Panc1 (cell line): Measurements from ENCODE around the gene EID3. TPM values are rescaled to one million over a fixed set of nuclear protein-coding genes. Genes with fewer than 3 reads are reported as not detected.

Experiments used
- ATAC-seq: fragments of 200-7000 bp; cut with Tn5 transposase; 2 replicates; pipeline ENCODE4 v1.9.1; 2020; ENCODE audit warnings: mild to moderate bottlenecking, moderate library complexity
- BruUV-seq: library from RNA; stranded (reverse); fragments of 400-500 nt; replicated peaks from 2 replicates; lab custom pipeline; 2021; lab: Mats Ljungman, UMichigan
- CTCF ChIA-PET: fragments of 300-600 bp; sonication (Branson Sonifier 250); formaldehyde crosslinking; loops from one replicate; lab custom pipeline; 2022; ENCODE audit warnings: antibody characterized with exemption; lab: Charles Lee
- POLR2A ChIA-PET: fragments of 300-600 bp; sonication (Branson Sonifier 250); formaldehyde crosslinking; loops from one replicate; lab custom pipeline; 2022; ENCODE audit warnings: antibody characterized with exemption; lab: Charles Lee
- DNase-seq: peaks from one replicate; pipeline ENCODE4 v3.0.0-alpha.2; 2010; ENCODE audit warnings: low read depth, low spot score
- H3K27ac ChIP-seq: 2 replicates; pipeline ENCODE4 v1.5.1; 2011; ENCODE audit warnings: mild to moderate bottlenecking, low read length, inconsistent platforms
- H3K27me3 ChIP-seq: fragments of 200-500 bp; sonication (Bioruptor generic); 2 replicates; pipeline ENCODE4 v1.6.0; 2014; ENCODE audit warnings: low read length, inconsistent platforms; ENCODE audit not compliant: control insufficient read depth, insufficient read depth
- H3K36me3 ChIP-seq: fragments of 200-500 bp; sonication (Bioruptor generic); 2 replicates; pipeline ENCODE4 v1.5.1; 2014; ENCODE audit warnings: inconsistent platforms, mild to moderate bottlenecking, low read length, moderate library complexity; ENCODE audit not compliant: control insufficient read depth, insufficient read depth
- H3K4me1 ChIP-seq: 2 replicates; pipeline ENCODE4 v1.5.1; 2011; ENCODE audit warnings: inconsistent platforms, mild to moderate bottlenecking, low read length, moderate library complexity; ENCODE audit not compliant: control insufficient read depth, insufficient read depth
- H3K4me3 ChIP-seq, 2 experiments: 2 replicates each; pipeline ENCODE4 v1.5.1; 2011 to 2012; ENCODE audit warnings: low read depth in 2 of 2, low read length in 2 of 2, mild to moderate bottlenecking in 2 of 2, inconsistent platforms in 1 of 2, moderate library complexity in 1 of 2
- H3K9me3 ChIP-seq: fragments of 200-500 bp; sonication (Bioruptor generic); 2 replicates; pipeline ENCODE4 v1.5.1; 2014; ENCODE audit warnings: low read depth, mild to moderate bottlenecking, inconsistent platforms, low read length, moderate library complexity; ENCODE audit not compliant: control insufficient read depth, insufficient read depth
- POLR2AphosphoS5 ChIP-seq: IDR thresholded peaks from 2 replicates; pipeline ENCODE4 v1.6.1; 2012; ENCODE audit warnings: mild to moderate bottlenecking, low read depth, low read length, moderate library complexity
- SIN3A ChIP-seq: IDR thresholded peaks from 2 replicates; pipeline ENCODE4 v1.6.1; 2012; ENCODE audit warnings: low read depth, mild to moderate bottlenecking, low read length, moderate library complexity, borderline replicate concordance; ENCODE audit not compliant: insufficient read depth
- TCF7L2 ChIP-seq: IDR thresholded peaks from 2 replicates; pipeline ENCODE4 v1.6.1; 2011; ENCODE audit warnings: mild to moderate bottlenecking, low read depth, low read length, inconsistent platforms
- in situ Hi-C: cut with HindIII; loops from 2 replicates; pipeline ENCODE4 v1.10.0; 2016; ENCODE audit warnings: low sequenced_read_pairs, low pct_unique_long_range_greater_than_20kb
- intact Hi-C: fragments of 100-400 bp; cut with micrococcal nuclease; formaldehyde crosslinking; loops from one replicate; pipeline ENCODE4 v1.10.0; 2022; ENCODE audit not compliant: unreplicated experiment
- total RNA-seq: library from RNA; stranded (reverse); gene quantifications from one replicate; pipeline ENCODE4 v1.2.1, GENCODE V29; 2021; ENCODE audit not compliant: unreplicated experiment
- TF ChIP-seq, protein P1 (sequence below): fragments of 450-650 bp; IDR thresholded peaks from 2 replicates; pipeline ENCODE4 v1.5.1; 2017; ENCODE audit warnings: mild to moderate bottlenecking
- TF ChIP-seq, protein P2 (sequence below), 2 experiments: IDR thresholded peaks; 2 replicates each; pipeline ENCODE4 v1.6.1; 2011 to 2012; ENCODE audit warnings: low read depth in 2 of 2, control low read depth in 1 of 2, low read length in 1 of 2, mild to moderate bottlenecking in 1 of 2, moderate library complexity in 1 of 2; ENCODE audit not compliant: insufficient read depth in 1 of 2

EID3 gene
- total RNA-seq, 1 experiment from 2014 or later, result 18.5 TPM

GRCh38 chr12:104304261-104305009 is 896 bp downstream of the EID3 start:
- H3K36me3 ChIP-seq, result peaks cover 13% of the 10 kb centered on the region; the same call in 1 of the 2 replicates
- no TSS peak for BruUV-seq
- intact Hi-C loops (loop anchor here (5.0 to 10.0 kb wide), 2 partner anchors 82 to 170 kb away; partner anchors contain the start of gene NFYB), in situ Hi-C loops (loop anchor here (5.0 kb wide), 1 partner anchor 82 kb away; no protein-coding TSS in a partner anchor)
- 0 out of 2 replicates have a peak, but pooled peaks have one; percentile 51 for TF ChIP-seq SIN3A
- TF ChIP-seq, protein P1, sequence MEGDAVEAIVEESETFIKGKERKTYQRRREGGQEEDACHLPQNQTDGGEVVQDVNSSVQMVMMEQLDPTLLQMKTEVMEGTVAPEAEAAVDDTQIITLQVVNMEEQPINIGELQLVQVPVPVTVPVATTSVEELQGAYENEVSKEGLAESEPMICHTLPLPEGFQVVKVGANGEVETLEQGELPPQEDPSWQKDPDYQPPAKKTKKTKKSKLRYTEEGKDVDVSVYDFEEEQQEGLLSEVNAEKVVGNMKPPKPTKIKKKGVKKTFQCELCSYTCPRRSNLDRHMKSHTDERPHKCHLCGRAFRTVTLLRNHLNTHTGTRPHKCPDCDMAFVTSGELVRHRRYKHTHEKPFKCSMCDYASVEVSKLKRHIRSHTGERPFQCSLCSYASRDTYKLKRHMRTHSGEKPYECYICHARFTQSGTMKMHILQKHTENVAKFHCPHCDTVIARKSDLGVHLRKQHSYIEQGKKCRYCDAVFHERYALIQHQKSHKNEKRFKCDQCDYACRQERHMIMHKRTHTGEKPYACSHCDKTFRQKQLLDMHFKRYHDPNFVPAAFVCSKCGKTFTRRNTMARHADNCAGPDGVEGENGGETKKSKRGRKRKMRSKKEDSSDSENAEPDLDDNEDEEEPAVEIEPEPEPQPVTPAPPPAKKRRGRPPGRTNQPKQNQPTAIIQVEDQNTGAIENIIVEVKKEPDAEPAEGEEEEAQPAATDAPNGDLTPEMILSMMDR, result no peak
- ChIA-PET CTCF (no interaction called here), POLR2A (interaction anchor here (1.0 kb wide), 2 partner anchors 9 to 17 kb away, joined by 4 to 5 read pairs; no protein-coding TSS in a partner anchor)
- H3K4me1 ChIP-seq, result peaks cover 69% of the 10 kb centered on the region
- ATAC-seq, result no peak
- no peak for DNase-seq
- no peaks in the 10 kb centered on the region for H3K27me3 ChIP-seq
- H3K27ac ChIP-seq, result peak overlapping the region; percentile 96
- H3K4me3 ChIP-seq, result peak overlapping the region; percentile 57 to 73
- H3K9me3 ChIP-seq, result no peaks in the 10 kb centered on the region

DNA sequence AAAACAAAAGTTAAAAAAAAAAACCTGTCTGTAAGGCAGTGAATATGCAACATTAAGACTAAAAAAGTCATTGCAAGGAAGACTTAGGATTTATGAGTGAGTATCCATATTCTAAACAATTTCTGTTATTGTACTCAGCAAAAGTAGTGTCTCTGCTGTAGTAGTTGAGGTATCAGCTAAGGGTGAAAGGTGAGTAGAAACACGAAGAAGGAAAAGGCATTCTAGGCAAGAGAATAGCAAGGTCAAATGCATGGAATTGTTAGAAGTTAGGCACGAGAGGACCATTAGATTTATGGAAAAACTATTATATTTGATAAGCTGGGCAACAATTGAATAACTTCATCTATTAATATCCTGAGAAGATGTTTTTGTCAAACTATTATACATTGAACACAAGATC is 1.8 kb downstream of the EID3 start:
- POLR2A ChIA-PET, result no interaction called here
- DNase-seq (no peak), ATAC-seq (no peak)
- CTCF ChIA-PET, result no interaction called here
- Histone ChIP-seq H3K9me3 (no peaks in the 10 kb centered on the region), H3K27ac (peak overlapping the region; percentile 96), H3K36me3 (peaks cover 14% of the 10 kb centered on the region; the same call in 1 of the 2 replicates), H3K4me3 (peak overlapping the region; percentile 57 to 73), H3K4me1 (peaks cover 69% of the 10 kb centered on the region), H3K27me3 (no peaks in the 10 kb centered on the region)
- TF ChIP-seq TCF7L2 (no peak), POLR2AphosphoS5 (peak; percentile 62; the same call in 1 of the 2 replicates), SIN3A (no peak)
- TF ChIP-seq, protein P1, result no peak
- TF ChIP-seq, protein P2, sequence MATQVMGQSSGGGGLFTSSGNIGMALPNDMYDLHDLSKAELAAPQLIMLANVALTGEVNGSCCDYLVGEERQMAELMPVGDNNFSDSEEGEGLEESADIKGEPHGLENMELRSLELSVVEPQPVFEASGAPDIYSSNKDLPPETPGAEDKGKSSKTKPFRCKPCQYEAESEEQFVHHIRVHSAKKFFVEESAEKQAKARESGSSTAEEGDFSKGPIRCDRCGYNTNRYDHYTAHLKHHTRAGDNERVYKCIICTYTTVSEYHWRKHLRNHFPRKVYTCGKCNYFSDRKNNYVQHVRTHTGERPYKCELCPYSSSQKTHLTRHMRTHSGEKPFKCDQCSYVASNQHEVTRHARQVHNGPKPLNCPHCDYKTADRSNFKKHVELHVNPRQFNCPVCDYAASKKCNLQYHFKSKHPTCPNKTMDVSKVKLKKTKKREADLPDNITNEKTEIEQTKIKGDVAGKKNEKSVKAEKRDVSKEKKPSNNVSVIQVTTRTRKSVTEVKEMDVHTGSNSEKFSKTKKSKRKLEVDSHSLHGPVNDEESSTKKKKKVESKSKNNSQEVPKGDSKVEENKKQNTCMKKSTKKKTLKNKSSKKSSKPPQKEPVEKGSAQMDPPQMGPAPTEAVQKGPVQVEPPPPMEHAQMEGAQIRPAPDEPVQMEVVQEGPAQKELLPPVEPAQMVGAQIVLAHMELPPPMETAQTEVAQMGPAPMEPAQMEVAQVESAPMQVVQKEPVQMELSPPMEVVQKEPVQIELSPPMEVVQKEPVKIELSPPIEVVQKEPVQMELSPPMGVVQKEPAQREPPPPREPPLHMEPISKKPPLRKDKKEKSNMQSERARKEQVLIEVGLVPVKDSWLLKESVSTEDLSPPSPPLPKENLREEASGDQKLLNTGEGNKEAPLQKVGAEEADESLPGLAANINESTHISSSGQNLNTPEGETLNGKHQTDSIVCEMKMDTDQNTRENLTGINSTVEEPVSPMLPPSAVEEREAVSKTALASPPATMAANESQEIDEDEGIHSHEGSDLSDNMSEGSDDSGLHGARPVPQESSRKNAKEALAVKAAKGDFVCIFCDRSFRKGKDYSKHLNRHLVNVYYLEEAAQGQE (IDR thresholded peaks at IDR 0.05; ENCODE audit: insufficient read depth in 1 of 2, low read depth in 2 of 2, low read length in 1 of 2), result no peak
- in situ Hi-C loops, result no loop called here
- intact Hi-C loops, result loop anchor here (10.0 kb wide), 1 partner anchor 171 kb away; the partner anchor contains the start of gene NFYB
- no TSS peak for BruUV-seq
